Suprapubic skin (tissue), 4 donors: ENCODE data around the gene C14orf93.

ENCODE experiments used
- EP300 ChIP-seq: sonication (generic); formaldehyde crosslinking; IDR thresholded peaks from one replicate; pipeline ENCODE4 v1.6.1; 2017; ENCODE audit warnings: antibody characterized with exemption
- POLR2AphosphoS5 ChIP-seq, 3 donors: sonication (generic); formaldehyde crosslinking; IDR thresholded peaks; one replicate each; pipeline ENCODE4 v1.6.1; 2017; ENCODE audit warnings: antibody characterized with exemption in 3 of 3
- TF ChIP-seq, protein P1 (sequence below), 2 donors: fragments of 200-600 bp in 1 of 2; fragments of 450-650 bp in 1 of 2; sonication (generic) in 1 of 2; IDR thresholded peaks; one replicate each; pipeline ENCODE4 v1.5.1; 2016 to 2019; ENCODE audit warnings: antibody characterized with exemption in 2 of 2, mild to moderate bottlenecking in 1 of 2, moderate library complexity in 1 of 2

DNA sequence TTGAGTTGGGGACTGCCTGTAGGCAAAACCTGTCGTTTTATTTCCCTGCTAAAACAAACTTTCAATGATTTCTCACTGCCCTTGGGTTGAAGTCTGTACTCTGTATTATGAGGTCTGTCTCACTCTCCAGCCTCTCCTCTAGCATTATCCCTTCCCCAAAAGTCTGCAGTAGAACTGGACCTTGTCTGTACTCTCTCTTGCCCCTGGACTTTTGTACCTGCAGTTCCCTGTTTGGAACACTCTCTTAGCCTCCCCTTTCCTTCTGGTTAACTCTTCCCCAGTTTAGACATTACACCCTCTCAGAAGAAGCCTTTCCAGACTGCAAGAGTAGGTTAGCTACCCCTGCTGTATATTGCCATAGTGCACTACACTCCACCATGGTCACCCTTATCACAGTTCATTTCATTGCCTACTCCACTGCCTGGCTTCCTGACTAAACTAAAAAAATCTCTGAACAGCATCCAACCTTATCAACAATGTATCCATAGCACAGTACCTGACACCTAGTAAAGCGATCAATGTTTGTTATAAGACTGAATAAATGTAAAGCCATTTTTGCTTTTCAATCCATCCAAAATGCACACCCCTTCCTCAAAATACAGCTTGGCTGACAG is 23.9 kb downstream of the C14orf93 start:
- TF ChIP-seq EP300 (no peak), POLR2AphosphoS5 (IDR thresholded peaks at IDR 0.05) (no peak)
- TF ChIP-seq, protein P1, sequence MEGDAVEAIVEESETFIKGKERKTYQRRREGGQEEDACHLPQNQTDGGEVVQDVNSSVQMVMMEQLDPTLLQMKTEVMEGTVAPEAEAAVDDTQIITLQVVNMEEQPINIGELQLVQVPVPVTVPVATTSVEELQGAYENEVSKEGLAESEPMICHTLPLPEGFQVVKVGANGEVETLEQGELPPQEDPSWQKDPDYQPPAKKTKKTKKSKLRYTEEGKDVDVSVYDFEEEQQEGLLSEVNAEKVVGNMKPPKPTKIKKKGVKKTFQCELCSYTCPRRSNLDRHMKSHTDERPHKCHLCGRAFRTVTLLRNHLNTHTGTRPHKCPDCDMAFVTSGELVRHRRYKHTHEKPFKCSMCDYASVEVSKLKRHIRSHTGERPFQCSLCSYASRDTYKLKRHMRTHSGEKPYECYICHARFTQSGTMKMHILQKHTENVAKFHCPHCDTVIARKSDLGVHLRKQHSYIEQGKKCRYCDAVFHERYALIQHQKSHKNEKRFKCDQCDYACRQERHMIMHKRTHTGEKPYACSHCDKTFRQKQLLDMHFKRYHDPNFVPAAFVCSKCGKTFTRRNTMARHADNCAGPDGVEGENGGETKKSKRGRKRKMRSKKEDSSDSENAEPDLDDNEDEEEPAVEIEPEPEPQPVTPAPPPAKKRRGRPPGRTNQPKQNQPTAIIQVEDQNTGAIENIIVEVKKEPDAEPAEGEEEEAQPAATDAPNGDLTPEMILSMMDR (IDR thresholded peaks at IDR 0.05): no peak
